HL-60 (cell line): Measurements from ENCODE around the gene CCK.

Experiments used
- CTCF ChIP-seq: IDR thresholded peaks from one replicate; pipeline ENCODE4 v1.5.1; 2011; ENCODE audit warnings: low read length, control low read depth, inconsistent platforms; ENCODE audit not compliant: insufficient read depth
- GABPA ChIP-seq: IDR thresholded peaks from 2 replicates; pipeline ENCODE4 v1.6.1; 2012; ENCODE audit warnings: low read depth
- POLR2AphosphoS5 ChIP-seq: IDR thresholded peaks from 2 replicates; pipeline ENCODE4 v1.6.1; 2012; ENCODE audit warnings: low read depth
- REST ChIP-seq: IDR thresholded peaks from 2 replicates; pipeline ENCODE4 v1.6.1; 2012; ENCODE audit warnings: low read depth; ENCODE audit not compliant: insufficient replicate concordance
- SPI1 ChIP-seq: IDR thresholded peaks from 2 replicates; pipeline ENCODE4 v1.6.1; 2012; ENCODE audit warnings: low read depth, mild to moderate bottlenecking, borderline replicate concordance

- TF ChIP-seq CTCF (no peak), REST (no peak), GABPA (no peak), POLR2AphosphoS5 (no peak), SPI1 (no peak)
Observed at GRCh38 chr3:42264399-42265058, 1.5 kb downstream of the CCK start.
